ENCODE measurements around the gene EXOSC6.
"Not testable (repeated sequence)": the region's sequence is repeated elsewhere in the genome, so short reads cannot be mapped to it uniquely, and the experiment has no call there.

The EXOSC6 gene

DNA sequence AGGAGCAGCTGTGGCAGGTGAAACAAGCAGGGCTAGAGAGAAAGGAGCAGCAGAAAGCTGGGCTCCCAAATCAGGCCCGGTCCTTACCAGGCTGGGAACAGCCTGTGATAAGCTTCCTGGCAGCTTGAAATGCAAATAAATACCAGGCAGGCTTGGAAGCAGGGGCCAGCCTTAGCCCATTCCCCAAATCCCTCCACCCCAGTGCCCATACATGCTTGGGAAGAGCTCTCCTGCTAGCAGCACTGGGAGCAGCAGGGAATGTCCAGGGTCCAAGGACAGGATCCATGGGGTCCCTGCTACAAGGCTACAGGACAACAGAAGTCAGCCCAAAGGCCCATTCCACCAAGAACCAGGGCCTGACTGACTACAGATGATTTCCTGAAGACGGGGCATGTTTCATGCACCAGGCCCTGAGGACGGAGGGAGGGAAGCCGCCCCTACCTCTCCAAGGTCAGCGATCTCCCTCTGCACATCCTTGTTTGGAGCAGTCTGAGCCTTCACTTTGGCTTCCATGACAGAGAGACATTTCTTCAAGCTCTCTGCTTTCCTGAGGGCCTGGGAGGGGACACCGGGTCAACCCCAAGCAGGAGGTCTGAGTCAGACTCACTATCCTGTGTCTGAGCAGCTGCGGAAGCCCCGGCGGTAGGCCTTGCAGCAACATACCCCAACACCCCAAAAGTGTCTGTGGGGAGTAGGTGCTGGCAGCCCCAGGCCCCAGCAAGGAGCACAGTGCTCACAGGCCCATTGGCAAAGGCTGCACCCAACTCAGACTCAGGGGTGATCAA, 2.6 kb upstream of the EXOSC6 start:
- no peak for DNase-seq

DNA sequence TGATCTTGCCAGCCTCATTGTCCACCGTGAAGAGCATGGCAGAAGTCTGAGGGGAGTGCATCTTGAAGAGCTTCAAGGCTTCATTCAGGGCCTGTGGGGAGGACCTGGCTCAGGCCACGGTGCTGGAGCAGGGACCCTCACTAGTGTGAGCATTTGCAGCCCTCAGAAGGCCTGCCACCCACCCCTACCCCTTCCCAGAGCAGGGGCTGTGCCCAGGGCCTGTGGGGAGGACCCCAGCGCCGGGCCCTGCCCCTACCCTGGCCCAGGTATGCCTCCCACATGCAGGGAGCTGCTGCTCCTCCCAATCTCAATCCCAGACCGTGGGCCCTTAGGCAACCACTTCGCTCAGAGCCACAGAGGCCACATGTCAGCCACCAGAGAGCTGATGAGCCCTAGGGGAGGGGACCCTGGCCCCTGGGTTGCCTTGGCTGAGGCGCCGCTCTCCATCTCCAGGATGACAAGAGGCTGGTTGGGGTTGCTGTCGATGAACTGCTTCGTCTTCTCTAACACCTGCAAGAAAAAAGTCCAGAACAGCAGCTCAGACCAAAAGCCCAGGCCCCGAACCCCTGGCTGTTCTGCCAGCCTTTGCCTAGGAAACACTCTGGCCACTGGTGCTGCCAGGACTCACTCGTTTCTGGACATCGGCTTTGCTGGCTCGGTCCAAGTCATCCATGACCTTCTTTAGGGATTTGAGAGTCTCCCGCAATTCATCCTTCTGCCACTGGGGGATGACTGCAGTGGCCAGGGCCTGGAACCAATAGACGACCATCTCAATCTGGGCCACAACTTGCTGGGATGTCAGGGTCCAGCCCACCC, 1.8 kb upstream of the EXOSC6 start:
- peak; percentile 54 to 72 (median 55) for DNase-seq

DNA sequence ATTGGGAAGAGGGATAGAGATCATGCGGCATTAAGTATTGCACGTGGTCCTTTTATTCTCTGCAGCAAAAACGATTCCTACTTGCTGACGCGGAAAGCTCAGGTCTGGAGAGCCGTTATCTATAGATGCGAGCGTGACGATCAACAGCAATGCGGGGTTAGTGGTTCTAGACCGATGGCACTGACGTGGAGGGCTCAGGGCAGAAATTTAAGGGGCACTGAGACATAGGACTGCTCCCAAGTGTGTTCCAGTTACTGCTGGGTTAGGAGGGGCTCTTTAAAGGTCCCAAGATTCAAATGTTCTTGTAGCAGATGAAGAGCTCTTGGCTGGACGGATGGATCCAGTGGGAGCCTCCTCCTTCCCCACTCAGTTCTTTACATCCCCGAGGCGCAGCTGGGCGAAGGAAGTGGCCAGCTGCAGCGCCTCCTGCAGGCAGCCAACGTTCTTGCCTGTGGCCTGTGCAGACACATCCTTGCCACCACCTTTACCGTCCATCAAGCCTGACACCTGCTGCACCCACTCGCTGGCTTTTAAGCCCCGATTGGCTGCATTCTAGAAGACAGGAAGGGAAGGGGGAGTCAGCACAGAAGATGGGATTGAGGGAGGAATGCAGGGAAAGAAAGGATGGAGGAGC, 732 bp upstream of the EXOSC6 start:
- peak; percentile 4 to 36 (median 26) for DNase-seq

DNA sequence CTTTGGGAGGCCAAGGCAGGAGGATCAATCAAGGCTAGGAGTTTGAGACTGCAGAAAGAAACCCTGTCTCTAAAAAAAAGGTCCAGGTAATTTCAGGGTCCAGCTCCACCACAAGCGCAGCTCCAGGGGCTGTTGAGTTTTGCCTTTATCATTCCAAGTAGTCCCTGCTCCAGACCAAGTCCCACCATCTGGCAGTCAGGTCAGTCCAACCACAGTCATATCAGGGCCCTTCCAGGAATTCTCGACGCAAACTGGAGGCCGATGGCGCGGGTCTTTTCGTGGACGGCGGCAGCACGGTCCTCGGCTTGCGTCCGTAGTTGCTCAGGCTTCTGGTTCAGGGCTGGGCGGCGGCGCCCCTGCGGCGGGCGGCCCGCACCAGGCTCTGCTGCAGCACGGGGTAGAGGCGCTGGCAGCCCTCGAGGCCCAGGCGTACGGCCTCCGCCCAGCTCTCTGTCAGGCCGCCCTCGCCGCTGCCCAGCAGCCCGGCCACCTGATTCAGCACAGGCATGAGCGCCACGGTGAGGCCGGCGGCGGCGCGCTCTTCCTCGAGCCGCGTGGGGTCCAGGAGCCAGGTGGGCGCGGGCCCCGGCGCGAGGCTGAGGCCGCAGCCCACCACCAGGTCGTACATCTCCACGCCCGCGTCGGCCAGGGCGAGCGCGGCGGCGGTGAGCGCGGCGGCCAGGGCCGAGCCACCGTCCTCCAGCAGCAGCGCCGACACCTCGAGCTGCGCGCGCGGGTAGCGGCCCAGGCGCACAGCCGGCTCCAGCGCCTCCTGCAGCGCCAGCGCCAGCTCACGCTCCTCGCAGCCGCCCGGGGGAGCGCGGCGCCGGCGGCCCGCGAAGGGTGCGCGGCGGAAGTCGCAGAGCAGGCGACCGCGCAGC, 752 bp downstream of the EXOSC6 start:
- DNase-seq, result peak; percentile 52 to 82 (median 66)

DNA sequence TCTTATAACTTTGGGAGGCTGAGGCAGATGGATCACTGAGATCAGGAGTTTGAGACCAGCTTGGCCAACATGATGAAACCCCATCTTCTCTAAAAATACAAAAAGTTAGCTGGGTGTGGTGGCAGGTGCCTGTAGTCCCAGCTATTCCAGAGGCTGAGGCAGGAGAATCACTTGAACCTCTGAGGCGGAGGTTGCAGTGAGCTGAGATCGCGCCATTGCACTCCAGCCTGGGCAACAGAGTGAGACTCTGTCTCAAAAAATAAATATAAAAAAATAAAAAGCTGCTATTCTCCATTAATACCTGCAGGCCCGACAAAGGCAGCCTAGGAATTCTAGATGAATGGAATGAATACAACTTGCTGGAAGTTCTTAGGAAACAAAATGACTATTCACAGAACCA, 2.0 kb downstream of the EXOSC6 start:
- DNase-seq, result not testable (repeated sequence)

DNA sequence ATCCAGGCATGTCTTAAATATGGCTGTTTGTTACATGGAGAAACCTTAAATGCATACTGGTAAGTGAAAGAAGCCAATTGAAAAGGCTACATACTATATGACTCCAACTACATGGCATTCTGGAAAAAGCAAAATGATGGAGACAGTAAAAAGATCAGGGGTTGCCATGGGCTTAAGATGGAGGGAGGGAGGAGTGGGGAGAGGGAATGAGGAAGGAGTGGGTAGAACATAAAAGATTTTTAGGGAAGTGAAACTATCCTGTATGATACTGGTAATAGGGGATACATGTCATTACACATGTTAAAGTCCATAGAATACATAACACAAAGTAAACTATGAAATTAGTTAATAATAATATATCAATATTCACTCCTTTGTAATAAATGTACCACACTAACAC, 13.0 kb downstream of the EXOSC6 start:
- DNase-seq, result peak; percentile 28 to 38 (median 34)

DNA sequence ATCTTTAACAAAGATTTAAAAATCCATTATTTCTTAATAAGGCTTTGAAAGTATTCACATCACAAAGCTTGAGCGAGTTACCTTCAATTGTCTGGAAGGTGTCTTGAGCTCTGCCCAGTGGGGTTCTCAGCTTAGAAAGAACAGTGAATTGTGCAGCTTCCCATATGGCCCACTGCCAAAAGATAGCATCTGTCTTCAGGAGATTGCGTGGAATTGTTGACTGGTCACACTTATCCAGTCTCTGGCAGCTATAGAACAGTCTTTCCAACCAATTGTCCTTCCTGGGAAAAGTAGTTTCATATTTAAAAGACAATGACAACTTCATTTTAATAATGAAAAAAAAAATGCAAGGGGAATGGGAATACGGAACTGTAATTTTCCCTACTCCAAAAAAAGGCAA, 19.9 kb downstream of the EXOSC6 start:
- not testable (repeated sequence) for DNase-seq

DNA sequence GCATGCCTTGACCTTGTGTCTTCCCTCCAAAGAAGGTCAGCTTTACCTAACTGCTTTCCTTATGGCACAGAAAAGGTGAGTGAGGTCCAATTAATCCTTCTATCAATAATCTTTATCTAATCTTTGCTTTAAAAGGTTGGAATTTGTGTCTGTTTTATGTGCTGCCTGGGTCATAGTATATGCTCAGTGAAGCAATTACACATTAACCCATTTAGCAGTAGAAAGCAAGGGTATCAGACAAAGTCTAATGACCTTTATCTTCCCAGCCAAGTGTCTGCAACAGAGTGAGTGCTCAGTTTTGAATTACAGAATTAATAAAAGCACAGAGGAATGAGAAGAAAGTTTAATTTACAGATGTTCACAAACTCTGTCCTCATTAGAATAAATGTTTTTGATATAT, 25.7 kb downstream of the EXOSC6 start:
- not testable (repeated sequence) for DNase-seq

DNA sequence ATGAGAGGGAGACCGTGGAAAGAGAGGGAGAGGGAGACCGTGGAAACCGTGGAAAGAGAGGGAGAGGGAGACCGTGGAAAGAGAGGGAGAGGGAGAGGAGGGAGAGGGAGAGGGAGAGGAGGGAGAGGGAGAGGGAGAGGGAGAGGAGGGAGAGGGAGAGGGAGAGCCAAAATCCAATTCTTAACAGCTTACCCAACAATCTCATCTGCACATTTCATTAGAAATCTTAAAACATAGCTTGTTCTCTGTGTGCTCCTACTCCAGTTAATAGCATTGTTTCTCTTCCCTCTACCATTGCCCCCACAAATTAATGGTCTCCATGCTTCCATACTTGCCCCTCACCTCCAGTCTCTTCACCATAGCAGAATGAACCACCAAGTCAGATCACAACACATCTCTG, 26.3 kb downstream of the EXOSC6 start:
- DNase-seq, result not testable (repeated sequence)

DNA sequence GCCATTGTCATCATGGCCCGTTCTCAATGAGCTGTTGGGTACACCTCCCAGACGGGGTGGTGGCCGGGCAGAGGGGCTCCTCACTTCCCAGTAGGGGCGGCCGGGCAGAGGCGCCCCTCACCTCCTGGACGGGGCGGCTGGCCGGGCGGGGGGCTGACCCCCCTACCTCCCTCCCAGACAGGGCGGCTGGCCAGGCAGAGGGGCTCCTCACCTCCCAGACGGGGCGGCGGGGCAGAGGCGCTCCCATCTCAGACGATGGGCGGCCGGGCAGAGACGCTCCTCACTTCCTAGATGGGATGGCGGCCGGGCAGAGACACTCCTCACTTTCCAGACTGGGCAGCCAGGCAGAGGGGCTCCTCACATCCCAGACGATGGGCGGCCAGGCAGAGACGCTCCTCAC, 27.1 kb downstream of the EXOSC6 start:
- DNase-seq, result not testable (repeated sequence)

DNA sequence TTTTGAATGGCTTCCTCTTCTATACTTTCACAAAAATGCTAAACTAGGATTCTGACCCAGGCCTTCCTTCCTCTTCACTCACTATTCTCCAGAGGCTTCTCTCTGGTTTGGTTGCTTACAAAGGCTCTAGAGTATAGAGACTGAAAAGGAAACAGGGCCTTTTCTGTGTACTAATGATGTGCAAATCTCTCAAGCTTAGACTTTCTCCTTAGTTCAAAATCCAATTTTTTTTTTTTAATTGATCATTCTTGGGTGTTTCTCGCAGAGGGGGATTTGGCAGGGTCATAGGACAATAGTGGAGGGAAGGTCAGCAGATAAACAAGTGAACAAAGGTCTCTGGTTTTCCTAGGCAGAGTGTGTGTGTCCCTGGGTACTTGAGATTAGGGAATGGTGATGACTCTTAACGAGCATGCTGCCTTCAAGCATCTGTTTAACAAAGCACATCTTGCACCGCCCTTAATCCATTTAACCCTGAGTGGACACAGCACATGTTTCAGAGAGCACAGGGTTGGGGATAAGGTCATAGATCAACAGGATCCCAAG, 27.7 kb downstream of the EXOSC6 start:
- DNase-seq, result not testable (repeated sequence)

DNA sequence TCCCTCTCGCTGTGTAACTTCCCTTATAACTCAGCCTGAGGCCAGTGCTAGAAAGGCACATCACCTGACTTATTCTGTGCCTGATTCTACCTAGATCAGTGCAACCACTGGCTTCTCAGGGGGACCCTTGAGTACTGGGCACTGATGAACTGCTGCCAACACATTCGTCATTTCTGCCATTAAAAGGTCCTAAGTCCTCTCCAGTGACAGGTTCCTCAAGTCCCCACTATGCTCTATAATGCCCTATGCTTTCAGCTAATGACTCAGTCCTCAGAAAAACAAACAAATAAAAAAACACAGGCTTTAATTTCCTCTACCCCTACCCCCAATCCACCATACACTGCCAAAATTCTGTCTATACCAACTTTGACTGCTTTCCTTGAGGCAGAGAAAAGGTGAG, 28.5 kb downstream of the EXOSC6 start:
- not testable (repeated sequence) for DNase-seq

DNA sequence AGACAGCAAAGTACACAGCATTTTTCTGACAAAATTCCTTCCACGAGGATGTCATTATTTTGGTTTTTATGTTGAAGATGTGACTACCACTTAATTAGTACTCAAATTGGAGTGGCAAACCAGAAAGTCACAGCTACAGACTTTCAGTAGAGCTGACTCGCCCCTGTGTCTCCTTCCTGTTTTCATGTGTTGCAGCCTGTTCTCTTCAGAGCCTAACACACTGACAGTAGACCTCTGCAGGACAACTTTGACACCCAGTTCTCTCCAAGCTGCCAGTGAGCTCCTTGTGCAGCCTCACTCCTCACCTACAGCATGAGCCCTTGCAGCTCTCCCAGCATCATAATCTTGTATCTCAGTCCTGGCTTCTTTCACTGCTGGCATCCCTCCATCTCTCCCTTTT, 29.2 kb downstream of the EXOSC6 start:
- DNase-seq, result not testable (repeated sequence)

DNA sequence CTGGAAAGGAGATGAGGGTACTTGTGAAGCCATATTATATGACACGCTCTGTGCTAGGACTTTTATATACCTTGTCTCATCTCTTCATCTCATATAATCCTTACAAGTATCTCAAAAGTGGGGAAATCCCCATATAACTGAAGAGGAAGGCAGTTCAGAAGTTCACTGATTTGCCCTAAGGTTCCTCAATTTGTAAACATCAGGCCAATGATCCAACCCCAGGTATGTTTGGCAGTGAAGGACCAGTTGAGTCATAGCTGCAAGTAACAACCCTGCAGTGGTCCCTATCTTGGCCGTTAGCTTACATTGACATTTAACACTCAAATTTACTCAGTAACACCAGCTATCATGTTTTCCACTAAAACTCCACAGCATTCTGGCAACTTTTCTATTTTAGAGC, 33.2 kb downstream of the EXOSC6 start:
- DNase-seq, result not testable (repeated sequence)

DNA sequence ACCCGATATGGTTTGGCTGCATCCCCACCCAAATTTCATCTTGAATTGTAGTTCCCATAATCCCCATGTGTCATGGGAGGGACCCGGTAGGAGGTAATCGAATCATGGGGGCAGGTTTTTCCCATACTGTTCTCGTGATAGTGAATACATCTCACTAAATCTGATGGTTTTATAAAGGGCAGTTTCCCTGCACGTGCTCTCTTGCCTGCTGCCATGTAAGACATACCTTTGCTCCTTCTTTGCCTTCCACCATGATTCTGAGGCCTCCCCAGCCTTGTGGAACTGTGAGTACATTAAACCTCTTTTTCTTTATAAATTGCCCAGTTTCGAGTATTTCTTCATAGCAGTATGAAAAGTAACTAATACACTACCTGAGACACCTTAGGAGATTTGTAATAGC, 45.4 kb downstream of the EXOSC6 start:
- DNase-seq, result not testable (repeated sequence)

DNA sequence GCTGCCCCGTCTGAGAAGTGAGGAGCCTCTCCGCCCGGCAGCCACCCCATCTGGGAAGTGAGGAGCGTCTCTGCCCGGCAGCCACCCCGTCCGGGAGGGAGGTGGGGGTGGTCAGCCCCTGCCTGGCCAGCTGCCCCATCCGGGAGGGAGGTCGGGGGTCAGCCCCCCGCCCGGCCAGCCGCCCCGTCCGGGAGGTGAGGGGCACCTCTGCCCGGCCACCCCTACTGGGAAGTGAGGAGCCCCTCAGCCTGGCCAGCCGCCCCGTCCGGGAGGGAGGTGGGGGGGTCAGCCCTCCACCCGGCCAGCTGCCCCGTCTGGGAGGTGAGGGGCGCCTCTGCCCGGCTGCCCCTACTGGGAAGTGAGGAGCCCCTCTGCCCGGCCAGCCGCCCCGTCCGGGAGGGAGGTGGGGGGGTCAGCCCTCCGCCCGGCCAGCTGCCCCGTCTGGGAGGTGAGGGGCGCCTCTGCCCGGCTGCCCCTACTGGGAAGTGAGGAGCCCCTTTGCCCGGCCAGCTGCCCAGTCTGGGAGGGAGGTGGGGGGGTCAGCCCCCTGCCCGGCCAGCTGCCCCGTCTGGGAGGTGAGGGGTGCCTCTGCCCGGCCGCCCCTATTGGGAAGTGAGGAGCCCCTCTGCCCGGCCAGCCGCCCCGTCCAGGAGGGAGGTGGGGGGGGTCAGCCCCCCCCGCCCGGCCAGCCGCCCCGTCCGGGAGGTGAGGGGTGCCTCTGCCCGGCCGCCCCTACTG, 46.9 kb downstream of the EXOSC6 start:
- not testable (repeated sequence) for DNase-seq

DNA sequence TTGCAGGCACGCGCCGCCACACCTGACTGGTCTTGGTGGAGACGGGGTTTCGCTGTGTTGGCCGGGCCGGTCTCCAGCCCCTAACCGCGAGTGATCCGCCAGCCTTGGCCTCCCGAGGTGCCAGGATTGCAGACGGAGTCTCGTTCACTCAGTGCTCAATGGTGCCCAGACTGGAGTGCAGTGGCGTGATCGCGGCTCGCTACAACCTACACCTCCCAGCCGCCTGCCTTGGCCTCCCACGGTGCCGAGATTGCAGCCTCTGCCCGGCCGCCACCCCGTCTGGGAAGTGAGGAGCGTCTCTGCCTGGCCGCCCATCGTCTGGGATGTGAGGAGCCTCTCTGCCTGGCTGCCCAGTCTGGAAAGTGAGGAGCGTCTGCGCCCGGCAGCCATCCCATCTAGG, 47.7 kb downstream of the EXOSC6 start:
- DNase-seq, result not testable (repeated sequence)

DNA sequence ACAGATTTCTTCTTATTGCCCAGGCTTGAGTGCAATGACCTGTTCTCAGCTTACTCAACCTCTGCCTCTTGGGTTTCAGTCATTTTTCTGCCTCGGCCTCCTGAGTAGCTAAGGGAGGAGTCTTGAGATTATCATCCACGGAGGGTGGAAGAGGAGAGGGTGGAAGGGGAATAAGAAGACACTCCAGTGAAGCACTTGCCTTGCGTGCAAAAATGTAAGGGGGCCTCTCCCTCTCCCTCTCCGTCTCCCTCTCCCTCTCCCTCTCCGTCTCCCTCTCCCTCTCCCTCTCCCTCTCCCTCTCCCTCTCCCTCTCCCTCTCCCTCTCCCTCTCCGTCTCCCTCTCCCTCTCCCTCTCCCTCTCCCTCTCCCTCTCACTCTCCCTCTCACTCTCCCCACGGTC, 48.2 kb downstream of the EXOSC6 start:
- DNase-seq, result not testable (repeated sequence)

DNA sequence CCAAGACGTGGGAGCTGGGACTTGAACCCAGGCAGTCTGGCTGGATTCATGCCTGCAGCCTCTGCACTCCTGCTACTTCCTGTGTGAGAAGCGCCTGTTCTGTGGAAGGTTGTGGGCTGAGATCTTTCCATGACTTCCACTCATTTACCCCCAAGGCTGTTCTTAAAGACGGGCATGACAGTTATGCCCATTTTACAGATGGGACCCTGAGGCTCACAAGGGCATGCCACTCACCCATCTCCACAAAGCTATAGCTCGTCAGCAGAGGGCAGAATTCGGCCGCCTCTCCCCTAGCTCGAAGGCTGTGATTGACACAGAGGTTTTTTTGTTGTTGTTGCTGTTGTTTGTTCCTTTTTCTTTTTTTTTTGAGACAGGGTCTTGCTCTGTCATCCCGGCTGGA, 51.7 kb downstream of the EXOSC6 start:
- not testable (repeated sequence) for DNase-seq

DNA sequence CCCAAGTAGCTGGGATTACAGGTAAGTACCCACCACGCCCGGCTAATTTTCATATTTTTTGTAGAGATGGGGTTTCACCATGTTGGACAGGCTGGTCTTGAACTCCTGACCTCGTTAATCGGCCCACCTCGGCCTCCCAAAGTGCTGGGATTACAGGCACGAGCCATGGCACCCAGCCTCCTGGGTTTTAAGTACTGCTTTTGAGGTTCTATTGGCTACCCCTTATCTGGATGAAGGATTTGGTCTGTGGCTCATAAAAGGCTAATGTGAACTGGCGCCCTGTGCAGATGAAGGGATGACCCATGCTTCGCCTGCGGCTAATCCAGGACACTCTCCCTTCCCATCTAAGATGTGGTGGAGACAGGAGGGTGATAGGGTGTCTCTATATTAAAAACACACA, 52.6 kb downstream of the EXOSC6 start:
- DNase-seq, result not testable (repeated sequence)

DNA sequence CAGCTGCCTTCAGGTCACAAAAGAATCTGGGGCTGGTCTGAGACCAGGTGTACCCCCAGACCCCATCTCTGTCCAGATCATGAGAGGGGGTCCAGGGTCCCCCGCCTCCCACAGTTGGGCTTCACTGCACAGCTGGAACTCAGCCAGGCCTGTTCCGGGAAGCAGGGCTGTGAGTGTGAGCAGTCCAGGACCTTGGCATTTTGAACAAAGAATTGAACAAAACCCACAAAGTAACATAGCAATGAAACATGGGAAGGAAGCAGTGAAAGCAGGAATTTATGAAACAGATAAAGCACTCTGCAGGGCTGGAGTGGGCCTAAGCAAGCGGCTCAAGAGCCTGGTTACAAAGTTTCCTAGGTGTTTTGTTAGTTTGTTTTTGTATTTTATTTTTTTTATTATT, 53.1 kb downstream of the EXOSC6 start:
- not testable (repeated sequence) for DNase-seq

Data from suppressor macrophage treated with lipopolysaccharide for 1 hour (primary cell).